Activated CD8-positive, alpha-beta memory T cell treated with anti-CD3 and anti-CD28 coated beads for 24 hours (primary cell): ENCODE results near the gene LSM4.
"Not testable (repeated sequence)": the region's sequence is repeated elsewhere in the genome, so short reads cannot be mapped to it uniquely, and the experiment has no call there.

Experiments
- DNase-seq: peaks from one replicate; pipeline ENCODE4 v3.0.0-alpha.2; 2020

Gene LSM4

GRCh38 chr19:18340190-18340989 is 17.5 kb upstream of the LSM4 start, which contains the start of gene PGPEP1:
TSS of gene PGPEP1 (plus strand) at chr19:18340598. CDS start at chr19:18340682, 84 bp downstream.
- peak; percentile 90 for DNase-seq

GRCh38 chr19:18339723-18340122 is 16.8 kb upstream of the LSM4 start:
- peak; percentile 59 for DNase-seq

GRCh38 chr19:18338541-18338940 is 15.7 kb upstream of the LSM4 start:
- no peak for DNase-seq

GRCh38 chr19:18336121-18336520 is 13.2 kb upstream of the LSM4 start:
- no peak for DNase-seq

- no peak for DNase-seq
These were observed 10.8 kb upstream of the LSM4 start for GRCh38 chr19:18333680-18334079.

- DNase-seq: no peak
These were observed 10.1 kb upstream of the LSM4 start for GRCh38 chr19:18332917-18333530.

GRCh38 chr19:18330868-18331267 is 8.0 kb upstream of the LSM4 start:
- no peak for DNase-seq

GRCh38 chr19:18329035-18329376 is 6.1 kb upstream of the LSM4 start:
- DNase-seq: no peak

- DNase-seq: peak; percentile 88
These were observed 5.6 kb upstream of the LSM4 start for GRCh38 chr19:18328340-18329034.

- DNase-seq: no peak
These were observed 3.9 kb upstream of the LSM4 start for GRCh38 chr19:18326772-18327171.

- DNase-seq: not testable (repeated sequence)
These were observed 1.5 kb upstream of the LSM4 start for GRCh38 chr19:18324373-18324731.

GRCh38 chr19:18322318-18322758 is 538 bp downstream of the LSM4 start:
- DNase-seq: peak; percentile 82

- DNase-seq: no peak
These were observed 1.2 kb downstream of the LSM4 start for GRCh38 chr19:18321734-18322102.

GRCh38 chr19:18320865-18321733 is 1.8 kb downstream of the LSM4 start:
- no peak for DNase-seq

- DNase-seq: no peak
These were observed 3.2 kb downstream of the LSM4 start for GRCh38 chr19:18319591-18320135.

- DNase-seq: peak; percentile 81
These were observed 4.7 kb downstream of the LSM4 start for GRCh38 chr19:18317961-18318800.

- DNase-seq: no peak
These were observed 9.5 kb downstream of the LSM4 start for GRCh38 chr19:18313398-18313797.

- DNase-seq: no peak
These were observed 10.8 kb downstream of the LSM4 start for GRCh38 chr19:18312092-18312534.

- DNase-seq: no peak
These were observed 11.3 kb downstream of the LSM4 start for GRCh38 chr19:18311502-18312091.

- no peak for DNase-seq
These were observed 11.9 kb downstream of the LSM4 start for GRCh38 chr19:18310966-18311365.
